Smooth muscle cell of trachea (primary cell): ENCODE data around the gene AGMAT. TPM values are rescaled to one million over a fixed set of nuclear protein-coding genes. Genes with fewer than 3 reads are reported as not detected.

Source experiments
- total RNA-seq: library from RNA; depleted of rRNA; stranded (reverse); fragments of >200 nt; gene quantifications from 2 replicates; pipeline ENCODE4 v1.2.1, GENCODE V29; 2014

Gene AGMAT, protein sequence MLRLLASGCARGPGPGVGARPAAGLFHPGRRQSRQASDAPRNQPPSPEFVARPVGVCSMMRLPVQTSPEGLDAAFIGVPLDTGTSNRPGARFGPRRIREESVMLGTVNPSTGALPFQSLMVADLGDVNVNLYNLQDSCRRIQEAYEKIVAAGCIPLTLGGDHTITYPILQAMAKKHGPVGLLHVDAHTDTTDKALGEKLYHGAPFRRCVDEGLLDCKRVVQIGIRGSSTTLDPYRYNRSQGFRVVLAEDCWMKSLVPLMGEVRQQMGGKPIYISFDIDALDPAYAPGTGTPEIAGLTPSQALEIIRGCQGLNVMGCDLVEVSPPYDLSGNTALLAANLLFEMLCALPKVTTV
- 0.99 and 1.6 TPM in 2 replicates for total RNA-seq

GRCh38 chr1:15584489-15585363 lies at the start of gene AGMAT:
Gene AGMAT, minus strand, starts transcription at chr1:15585051. Its CDS starts 84 bp downstream, at chr1:15584967.

DNA sequence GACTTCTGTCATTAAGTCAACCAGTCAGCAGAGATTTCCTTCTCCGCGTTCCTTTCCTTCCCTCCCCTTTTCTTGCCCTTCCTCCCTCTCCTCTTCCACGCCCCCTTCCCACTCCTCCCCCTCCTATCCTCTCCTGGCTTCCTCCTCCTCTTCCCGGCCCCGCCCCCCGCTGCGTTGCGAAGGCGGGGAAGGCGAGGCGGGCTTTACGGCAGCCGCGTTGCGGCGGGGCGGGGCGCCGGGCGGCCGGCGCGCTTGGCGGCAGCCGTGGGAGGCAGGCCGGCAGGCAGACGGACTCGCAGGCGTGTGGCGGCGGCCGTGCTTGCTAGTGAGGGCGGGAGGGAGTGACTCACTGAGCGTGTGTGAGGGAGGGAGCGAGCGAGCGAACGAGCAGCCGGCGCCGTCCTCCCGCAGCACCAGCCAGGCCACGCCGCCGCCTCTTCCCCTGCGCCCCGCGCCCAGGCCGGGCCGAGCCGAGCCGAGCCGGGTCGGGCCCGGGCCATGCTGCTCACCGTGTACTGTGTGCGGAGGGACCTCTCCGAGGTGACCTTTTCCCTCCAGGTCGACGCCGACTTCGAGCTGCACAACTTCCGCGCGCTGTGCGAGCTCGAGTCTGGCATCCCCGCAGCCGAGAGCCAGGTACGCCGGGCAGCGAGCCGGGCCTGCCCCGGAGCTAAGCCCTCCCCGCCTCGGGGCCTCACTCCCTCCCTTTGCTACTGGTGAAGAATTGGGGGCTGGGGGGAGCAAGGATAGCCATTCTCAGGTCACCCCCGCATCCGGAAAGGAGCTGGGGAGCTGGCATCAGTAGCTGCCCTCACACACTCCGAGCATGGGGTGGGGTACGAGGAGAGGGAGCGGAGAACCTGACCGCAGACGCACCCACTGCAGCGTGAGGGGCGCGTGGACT lies 32.6 kb upstream of the AGMAT start, which contains the start of gene DDI2:
DDI2 (plus strand) TSS at position 286 of the 904 bp plus-strand sequence; CDS start at position 499, 213 bp downstream.

GRCh38 chr1:15526490-15527339 lies 58.1 kb downstream of the AGMAT start, which contains the start of gene DNAJC16:
Gene DNAJC16, plus strand, starts transcription at chr1:15526848. Its CDS starts 2,258 bp downstream, at chr1:15529106.

GRCh38 chr1:15524021-15524282 lies 60.9 kb downstream of the AGMAT start, which contains the start of gene CASP9:
Gene CASP9, minus strand, starts transcription at chr1:15524215. Its CDS starts 15 bp downstream, at chr1:15524200.

Other genes with a start within 250 kb of the AGMAT start
- gene EFHD2, start 175.2 kb downstream of the AGMAT start, total RNA-seq = 38.3 and 48.8 TPM in 2 replicates
- not detected in 2 replicates for gene CTRC, start 146.6 kb downstream of the AGMAT start, total RNA-seq
- gene CELA2A, start 128.3 kb downstream of the AGMAT start, total RNA-seq = not detected in 2 replicates
- gene CELA2B, start 108.9 kb downstream of the AGMAT start, total RNA-seq = not detected in 2 replicates
- 6.5 and 7.4 TPM in 2 replicates for gene CASP9, start 60.8 kb downstream of the AGMAT start, total RNA-seq
- gene DNAJC16, start 58.2 kb downstream of the AGMAT start, total RNA-seq = 12.9 and 19.7 TPM in 2 replicates
- gene DDI2, start 32.4 kb upstream of the AGMAT start, total RNA-seq = 14.5 and 19.0 TPM in 2 replicates
- gene PLEKHM2, start 99.3 kb upstream of the AGMAT start, total RNA-seq = 76.4 and 158 TPM in 2 replicates
- gene SLC25A34, start 151.2 kb upstream of the AGMAT start, total RNA-seq = 0.58 and 2.6 TPM in 2 replicates
- not detected in 2 replicates for gene TMEM82, start 157.4 kb upstream of the AGMAT start, total RNA-seq
- 34.9 and 53.4 TPM in 2 replicates for gene FBLIM1, start 173.7 kb upstream of the AGMAT start, total RNA-seq
- 1.2 and 2.0 TPM in 2 replicates for gene UQCRHL, start 222.6 kb upstream of the AGMAT start, total RNA-seq